ENCODE data around the gene MMP25.

MMP25 gene

DNA sequence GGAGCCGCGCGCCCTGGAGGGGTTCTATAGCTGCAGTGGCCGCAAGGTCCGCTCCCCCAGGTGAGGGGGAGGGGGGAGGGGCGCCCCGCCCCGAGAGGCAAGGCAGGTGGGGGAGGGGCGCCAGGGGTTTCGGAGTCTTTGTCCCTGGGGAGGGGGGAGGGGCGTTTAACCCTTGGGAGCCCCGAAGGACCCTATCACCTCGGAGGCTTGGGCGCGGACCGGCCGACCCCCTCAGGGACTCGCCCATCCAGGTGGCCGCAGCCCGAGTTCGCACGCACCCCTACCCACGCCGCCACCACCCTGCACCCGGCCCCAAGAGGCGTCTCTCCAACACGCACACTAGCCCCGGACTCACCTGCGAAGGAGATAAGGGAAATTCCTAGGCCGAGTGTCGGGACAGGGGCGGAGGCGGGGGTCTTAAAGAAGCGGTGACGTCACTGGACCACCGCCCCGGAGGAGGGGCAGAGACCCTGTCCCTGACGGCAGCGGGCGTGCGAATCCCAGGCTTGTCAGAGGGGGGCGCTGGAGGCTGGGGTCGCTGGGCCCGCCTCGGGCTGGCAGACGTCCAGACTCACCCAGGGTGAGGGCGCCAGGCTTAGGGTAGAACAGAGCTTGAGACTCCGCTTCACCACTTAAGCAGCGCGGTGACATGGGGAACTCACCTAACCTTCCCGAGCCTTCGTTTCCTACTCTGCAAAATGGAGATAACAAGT is 28.4 kb upstream of the MMP25 start, which contains the start of gene CLDN6:
CLDN6 (minus strand) TSS at position 390 of the 713 bp plus-strand sequence. CDS start 2,162 bp downstream, outside the sequence.
- DNase-seq, result peak; percentile 12

DNA sequence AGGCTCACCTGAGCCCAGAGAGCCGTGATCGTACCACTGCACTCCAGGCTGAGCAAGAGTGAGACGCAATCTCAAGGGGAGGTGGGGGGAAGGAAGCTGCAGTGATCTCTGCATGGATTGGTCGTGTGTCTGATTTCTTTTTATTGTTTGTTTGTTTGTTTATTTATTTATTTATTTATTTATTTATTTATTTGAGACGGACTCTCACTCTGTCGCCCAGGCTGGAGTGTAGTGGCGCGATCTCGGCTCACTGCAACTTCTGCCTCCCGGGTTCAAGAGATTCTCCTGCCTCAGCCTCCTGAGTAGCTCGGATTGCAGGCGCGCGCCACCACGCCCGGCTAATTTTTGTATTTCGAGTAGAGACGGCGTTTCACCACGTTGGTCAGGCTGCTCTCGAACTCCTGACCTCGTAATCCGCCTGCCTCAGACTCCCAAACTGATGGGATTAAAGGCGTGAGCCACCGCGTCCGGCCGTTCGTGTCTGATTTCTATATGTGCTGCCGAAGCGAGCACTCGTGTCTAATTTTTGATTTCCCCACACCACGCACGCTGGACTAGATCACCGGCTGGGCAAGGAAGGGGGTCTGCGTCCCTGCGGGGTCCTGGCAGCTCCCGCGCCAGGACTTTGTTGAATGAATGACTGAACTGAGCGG is 26.6 kb upstream of the MMP25 start:
- DNase-seq, result no peak

DNA sequence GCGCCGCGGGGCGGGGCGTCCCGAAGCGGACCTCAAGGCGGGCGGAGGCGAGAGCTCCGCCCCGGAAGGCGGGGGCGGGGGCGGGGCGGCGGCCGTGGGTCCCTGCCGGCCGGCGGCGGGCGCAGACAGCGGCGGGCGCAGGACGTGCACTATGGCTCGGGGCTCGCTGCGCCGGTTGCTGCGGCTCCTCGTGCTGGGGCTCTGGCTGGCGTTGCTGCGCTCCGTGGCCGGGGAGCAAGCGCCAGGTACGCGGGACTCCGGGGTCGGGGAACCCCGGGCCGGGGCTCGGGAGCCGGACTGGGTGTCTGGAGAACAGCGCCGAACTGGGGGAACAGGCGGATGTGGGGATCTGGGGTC is 26.1 kb upstream of the MMP25 start, which contains the start of gene TNFRSF12A:
TNFRSF12A (plus strand) TSS at position 122 of the 357 bp plus-strand sequence; CDS start at position 152, 30 bp downstream.
- peak; percentile 11 for DNase-seq

DNA sequence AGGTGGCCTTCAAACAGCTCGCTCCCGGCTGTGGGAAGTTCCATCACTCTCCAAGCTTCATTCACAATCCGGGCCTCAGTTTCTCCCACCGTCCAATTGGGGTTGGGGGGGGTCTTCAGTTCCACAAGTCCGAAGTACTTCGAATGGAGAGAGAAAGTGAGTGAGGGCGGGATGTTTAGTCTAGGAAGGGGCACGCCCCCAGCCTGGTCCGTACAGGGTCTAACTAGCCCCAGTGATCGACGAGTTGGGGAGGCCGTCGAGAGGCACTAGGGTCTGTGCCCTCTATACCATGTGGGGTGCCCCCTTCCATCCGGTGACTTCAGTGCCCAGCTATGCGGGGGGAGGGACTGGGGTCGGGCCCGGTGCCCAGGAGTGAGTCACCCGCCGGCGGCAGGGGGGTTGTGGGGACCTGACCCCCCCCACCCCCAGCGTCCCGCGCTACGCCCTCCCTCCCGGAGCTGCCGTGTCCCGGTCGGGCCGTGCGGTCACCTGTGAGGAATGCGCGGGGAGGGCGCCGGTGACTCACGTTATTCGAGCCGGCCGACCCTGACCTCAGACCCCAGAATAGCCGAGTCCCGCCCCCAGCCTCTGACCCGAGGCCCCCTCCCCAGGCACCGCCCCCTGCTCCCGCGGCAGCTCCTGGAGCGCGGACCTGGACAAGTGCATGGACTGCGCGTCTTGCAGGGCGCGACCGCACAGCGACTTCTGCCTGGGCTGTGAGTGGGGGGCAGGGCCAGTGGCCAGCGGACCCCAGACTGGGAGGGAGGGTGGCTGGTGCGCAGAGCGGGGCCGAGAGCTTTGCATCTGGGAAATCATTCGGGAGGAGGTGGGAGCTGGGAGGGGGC is 25.5 kb upstream of the MMP25 start:
- DNase-seq, result no peak

DNA sequence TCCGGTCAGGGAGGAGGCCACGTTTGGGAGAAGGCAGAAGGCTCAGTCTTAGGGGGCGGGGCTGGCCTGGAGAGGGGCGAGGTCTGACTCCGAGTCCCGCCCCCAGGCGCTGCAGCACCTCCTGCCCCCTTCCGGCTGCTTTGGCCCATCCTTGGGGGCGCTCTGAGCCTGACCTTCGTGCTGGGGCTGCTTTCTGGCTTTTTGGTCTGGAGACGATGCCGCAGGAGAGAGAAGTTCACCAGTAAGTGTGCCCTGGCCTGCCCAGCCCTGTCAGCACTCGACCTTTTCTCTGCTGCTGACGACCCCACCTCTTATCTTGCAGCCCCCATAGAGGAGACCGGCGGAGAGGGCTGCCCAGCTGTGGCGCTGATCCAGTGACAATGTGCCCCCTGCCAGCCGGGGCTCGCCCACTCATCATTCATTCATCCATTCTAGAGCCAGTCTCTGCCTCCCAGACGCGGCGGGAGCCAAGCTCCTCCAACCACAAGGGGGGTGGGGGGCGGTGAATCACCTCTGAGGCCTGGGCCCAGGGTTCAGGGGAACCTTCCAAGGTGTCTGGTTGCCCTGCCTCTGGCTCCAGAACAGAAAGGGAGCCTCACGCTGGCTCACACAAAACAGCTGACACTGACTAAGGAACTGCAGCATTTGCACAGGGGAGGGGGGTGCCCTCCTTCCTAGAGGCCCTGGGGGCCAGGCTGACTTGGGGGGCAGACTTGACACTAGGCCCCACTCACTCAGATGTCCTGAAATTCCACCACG is 24.7 kb upstream of the MMP25 start:
- DNase-seq, result peak; percentile 16

DNA sequence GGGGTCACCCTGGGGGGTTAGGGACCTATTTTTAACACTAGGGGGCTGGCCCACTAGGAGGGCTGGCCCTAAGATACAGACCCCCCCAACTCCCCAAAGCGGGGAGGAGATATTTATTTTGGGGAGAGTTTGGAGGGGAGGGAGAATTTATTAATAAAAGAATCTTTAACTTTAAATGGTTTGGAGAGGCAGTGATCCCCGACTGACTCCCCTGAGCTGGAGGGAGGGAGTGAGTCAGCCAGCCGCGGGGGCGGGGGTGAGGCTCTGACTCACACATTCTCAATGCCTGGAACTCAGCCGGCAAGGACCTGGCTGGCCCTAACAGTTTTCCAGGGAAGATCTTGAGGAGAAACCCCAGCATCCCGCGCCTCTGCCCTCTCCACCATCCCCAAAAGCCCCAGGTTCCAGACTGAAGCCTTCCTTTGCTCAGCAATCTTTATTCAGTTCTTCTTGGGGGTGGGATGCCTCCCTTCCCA is 24.1 kb upstream of the MMP25 start:
- no peak for DNase-seq

DNA sequence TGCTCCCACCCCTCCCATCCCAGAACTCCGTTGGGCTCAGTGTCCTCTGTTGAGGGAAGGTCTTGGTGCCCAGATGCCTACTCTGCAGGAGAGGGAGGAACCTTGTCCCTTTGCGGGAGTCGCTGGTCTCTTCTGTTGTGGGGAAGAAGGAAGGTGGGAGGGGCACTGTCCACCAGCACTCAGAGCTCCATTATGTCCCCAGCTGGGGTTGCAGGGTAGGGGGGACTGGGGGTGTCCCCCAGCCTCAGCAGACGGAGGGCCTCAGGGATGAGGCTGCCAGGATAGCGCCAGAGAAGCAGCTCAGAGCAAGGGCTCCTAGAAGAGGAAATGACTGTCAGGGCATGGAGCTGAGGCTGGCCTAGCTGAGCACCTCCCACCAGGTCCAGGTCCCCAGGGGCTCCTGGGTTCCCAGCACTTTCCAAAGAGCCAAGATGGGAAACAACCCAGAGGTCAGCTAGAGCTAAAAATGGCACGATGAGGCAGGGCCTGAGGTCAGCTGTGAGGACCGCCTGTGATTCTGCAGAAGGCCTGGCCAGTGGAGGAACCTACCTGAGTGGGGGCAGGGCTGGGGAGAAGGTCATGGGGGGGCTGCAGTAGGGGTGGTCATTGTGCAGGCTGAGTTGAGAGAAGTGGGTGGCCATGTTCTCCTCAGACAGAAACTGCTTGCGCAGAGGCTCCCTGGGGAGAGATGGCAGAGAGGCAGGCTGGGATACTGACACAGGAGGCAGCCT is 23.5 kb upstream of the MMP25 start:
- DNase-seq, result no peak

DNA sequence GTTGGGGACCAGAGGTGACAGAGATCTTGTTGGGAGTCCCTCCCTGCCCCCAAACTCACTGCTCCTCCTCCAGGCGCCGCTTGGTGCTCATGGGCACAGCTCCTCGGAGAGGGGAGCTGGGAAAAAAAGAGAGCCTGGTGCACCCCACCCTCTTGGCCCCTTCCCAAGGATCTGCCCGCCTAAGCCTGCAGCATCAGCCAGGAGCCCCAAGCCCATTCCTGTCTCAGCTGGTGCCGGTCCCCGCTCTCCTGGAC is 23.0 kb upstream of the MMP25 start:
- DNase-seq, result no peak

DNA sequence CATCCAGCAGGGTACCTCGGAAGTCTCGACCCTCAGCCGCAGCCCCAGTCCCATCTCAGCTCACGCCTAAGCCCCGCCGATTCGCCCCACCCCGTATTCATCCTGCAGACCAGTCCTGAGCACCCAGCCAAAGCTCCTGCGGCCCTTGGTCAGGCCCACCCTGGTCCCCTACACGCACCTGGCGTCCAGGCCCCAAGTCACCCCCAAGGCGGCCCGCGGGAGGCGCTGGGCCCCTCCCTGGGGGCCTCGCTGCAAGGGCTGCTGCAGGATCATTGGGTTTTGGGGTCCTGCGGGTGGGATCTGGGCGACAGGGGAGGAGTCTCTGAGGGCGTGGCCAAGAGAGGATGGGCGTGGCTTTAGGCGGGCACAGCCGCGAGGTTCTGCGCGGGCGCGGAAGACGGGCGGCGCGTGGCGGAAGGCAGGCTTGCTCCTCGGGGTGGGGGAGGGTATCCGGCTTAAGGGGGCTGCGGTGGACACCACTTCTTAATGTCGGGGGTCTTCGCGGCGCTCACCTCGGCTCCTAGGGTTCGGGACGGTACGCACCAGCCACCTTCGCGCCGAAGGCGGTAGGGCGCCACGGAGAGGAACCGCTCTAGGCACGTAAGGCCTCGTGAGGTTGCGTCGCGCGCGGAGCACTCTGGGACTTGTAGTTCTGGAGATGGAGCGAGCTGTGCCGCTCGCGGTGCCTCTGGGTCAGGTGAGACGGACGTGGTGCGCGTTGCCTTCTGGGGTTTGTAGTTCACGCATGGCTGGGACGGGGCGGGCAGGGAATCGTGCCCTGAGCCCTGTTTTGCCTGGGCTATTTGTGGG is 22.5 kb upstream of the MMP25 start, which contains the start of the genes HCFC1R1 and THOC6:
HCFC1R1 (minus strand) TSS at position 274 of the 810 bp plus-strand sequence; CDS start at position 273, 1 bp downstream.
THOC6 (plus strand) TSS at position 367 of the 810 bp plus-strand sequence; CDS start at position 659, 292 bp downstream.
- DNase-seq, result peak; percentile 95

DNA sequence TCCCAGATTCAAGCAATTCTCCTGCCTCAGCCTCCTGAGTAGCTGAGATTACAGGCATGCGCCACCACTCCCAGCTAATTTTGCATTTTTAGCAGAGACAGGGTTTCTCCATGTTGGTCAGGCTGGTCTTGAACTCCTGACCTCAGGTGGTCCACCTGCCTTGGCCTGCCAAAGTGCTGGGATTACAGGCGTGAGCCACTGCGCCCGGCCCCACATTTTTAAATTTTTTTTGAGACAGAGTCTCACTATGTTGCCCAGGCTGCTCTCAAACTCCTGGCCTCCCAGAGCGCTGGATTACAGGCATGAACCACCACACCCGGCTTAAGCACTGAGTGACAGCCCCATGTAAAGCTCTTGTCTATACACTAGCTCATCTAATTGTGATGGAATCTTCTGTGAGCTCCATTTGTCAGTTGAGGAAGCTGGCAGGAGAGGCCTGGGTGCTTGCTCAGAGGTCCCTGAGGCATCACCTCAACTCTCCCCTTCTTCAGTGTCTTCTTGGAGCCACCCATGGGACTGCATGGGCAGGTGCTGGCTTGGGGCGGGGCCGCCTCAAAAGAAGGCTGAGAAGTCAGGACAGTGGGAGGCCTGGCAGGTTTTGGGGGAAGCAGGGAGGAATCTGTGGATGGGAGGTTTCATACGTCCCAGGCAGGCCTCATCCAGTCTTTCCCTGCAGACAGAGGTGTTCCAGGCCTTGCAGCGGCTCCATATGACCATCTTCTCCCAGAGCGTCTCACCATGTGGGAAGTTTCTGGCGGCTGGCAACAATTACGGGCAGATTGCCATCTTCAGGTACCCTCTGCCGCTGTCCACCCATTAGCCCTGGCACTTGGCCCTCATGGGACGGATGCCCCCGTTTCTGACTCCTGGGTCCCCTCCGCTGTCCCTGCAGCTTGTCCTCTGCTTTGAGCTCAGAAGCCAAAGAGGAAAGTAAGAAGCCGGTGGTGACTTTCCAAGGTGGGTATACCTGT is 21.0 kb upstream of the MMP25 start:
- no peak for DNase-seq

DNA sequence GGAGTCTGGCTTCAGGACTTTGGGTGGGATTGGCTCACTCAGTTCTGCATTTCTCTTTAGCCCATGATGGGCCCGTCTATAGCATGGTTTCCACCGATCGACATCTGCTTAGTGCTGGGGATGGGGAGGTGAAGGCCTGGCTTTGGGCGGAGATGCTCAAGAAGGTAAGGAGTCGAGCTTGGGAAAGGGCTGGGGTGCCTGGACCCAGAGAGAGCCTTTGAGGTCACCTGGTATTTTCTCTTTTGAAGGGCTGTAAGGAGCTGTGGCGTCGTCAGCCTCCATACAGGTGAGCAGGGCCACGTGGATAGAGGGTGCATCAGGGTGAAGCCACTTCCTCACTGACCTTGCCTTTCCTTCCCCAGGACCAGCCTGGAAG is 20.4 kb upstream of the MMP25 start:
- DNase-seq, result no peak

DNA sequence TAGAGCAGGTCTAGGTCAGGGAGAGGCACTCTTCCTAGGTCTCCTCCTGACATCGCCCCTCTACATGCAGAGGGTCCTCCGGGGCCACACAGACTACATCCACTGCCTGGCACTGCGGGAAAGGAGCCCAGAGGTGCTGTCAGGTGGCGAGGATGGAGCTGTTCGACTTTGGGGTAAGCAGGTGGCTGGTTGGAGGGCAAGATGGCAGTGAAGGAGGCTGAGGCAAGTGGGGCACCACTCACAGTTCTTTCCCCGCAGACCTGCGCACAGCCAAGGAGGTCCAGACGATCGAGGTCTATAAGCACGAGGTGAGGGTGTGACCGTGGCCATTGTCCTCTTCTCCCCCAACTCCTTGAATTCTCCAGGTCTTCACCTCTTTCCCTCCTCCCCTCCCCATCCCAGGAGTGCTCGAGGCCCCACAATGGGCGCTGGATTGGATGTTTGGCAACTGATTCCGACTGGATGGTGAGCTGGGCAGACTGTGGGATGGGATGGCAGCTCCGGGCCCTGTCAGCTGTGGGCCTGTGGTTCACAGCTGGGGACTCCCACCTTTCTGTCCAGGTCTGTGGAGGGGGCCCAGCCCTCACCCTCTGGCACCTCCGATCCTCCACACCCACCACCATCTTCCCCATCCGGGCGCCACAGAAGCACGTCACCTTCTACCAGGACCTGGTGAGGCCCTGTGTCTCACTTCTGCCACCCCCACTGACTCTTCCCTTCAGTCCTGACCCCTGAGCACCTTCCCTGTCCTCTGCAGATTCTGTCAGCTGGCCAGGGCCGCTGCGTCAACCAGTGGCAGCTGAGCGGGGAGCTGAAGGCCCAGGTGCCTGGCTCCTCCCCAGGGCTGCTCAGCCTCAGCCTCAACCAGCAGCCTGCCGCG is 19.5 kb upstream of the MMP25 start:
- no peak for DNase-seq

DNA sequence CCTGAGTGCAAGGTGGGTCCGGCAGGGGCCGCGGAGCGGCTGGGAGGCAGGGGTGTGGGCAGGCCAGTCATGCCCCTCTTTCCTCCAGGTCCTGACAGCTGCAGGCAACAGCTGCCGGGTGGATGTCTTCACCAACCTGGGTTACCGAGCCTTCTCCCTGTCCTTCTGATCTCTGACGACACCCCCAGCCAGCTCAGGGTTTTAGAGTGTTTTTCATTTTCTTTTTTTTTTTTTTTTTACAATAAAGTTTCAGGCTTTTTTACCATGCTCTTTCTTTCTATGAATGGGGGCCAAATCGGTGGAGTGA is 18.9 kb upstream of the MMP25 start:
- DNase-seq, result no peak

DNA sequence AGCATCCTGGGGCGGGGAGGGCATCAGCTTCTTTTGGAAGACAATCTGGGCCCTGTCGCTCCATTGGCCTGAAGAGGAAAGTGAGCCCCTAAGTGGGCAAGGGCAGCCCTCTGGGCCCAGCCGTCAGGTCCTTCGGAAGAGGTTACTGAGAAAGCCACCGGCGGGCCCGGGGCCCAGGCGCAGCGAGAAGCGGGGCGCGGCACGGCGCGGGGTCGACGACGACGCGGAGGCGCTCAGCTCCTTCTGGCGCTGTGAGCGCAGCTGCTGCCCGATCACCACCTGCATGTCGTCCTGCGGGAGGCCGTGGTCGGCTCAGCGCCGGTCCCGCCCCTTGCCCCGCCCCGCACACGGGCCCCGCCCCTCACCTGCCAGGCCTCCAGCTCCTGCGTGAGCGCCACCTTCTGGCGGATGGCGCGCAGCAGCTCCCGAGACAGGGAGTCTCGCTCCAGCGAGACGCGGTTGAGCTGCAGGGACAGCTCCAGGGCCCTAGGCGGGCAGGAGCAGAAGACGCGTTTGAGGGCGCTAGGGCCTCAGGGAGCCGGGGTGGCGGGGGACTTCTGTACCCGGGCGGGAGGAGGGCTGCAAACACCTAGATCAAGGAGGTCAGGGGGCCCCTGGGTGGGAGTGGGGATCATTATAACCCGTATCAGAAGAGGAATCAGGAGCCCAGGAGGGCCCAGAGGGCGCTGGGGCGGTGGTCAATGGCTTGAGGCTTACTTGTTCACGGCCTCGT is 18.2 kb upstream of the MMP25 start:
- DNase-seq, result peak; percentile 75

DNA sequence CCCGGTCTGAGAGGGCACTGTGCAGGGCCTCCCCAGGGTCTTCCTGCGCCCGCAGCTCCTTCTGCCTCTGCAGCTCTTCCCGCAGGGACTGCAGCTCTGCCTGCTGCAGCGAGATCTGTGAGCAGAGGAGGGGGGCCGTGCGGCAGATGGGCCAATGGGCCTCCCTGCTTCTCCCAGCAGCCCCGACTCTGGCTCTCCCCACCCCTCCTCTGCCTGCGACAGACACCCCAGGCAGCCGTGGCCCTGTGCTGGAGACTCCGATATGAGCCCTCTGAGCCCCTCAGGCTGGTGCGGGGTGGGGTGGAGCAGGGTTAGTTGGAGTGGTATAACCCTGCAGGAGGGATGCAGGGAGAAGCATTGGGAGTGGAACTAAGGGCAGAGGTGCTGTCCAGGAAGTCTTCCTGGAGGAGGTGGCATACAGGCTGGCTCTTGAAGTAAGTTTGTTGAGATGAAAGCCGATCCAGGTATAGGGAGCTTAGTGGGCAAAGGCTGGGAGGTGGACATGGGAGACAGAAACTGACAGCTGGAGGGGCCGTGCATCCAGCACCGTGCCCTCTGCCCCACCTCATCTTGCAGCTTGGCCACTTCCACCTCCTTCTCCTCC is 17.5 kb upstream of the MMP25 start:
- no peak for DNase-seq

DNA sequence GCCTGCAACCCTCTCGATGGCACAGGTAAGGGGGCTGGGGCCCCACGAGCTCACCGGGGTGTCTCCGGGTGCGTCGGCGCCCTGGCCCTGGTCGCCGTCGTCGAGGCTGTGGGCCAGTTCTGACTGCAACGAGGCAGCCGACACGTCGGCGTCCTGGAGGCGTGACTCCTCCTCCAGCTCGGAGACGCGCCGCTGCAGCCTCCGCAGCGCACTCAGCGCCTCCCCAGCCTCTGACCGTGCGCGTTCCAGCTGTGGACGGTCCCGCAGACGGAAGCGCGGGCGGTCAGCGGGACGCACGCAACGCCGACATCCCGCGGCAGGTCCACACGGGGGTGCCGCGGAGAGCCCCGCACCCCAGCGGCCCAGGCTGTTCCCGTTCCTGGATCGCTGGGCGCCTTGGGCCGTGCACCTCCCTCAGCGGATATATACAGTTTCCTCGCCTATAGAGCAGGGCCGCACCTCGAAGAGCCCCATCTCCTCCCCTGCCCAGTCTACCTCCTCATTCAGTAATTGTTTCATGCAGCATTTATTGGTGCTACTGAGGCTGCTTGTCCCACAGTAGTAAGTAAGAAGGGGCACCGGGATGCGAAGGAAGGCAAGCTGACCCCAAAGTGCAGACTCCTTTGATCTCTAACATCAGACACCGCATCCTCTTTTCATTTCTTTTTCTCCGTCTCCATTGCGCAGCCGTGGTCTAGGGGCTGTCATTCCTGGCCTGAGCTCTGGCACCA is 16.7 kb upstream of the MMP25 start:
- DNase-seq, result no peak
